Measurements from ENCODE around the gene ROBO1. TPM values are rescaled to one million over a fixed set of nuclear protein-coding genes. Genes with fewer than 3 reads are reported as not detected.

Gene ROBO1
- total and polyA plus RNA-seq, 2 donors (not counting 3 experiments of a cell fraction or from before 2014, with no cell fraction given): 5.9 to 14.2 TPM

DNA sequence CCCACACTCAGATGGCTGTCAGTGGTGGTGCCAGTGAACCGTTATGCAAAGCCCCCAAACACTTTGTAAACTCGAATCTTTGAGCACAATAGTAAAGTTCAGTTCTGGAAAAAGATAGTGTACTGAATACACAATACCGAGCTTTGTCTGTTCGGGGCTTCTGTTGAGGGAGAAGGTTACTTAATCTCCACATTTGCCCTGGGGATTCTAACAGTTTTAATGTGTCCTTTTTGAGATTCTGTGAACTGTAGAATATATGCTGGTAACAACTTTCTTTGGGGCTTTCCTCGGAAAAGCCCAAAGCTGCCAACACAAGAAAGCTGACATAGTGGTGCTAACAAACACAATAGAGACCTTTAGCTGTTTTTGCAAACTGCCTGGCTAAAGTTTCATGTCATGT is 686.5 kb downstream of the ROBO1 start:
- H3K27ac ChIP-seq (ENCODE audit: insufficient read depth, low read depth, low read length): no peak overlapping the region
- no TSS peak for BruUV-seq (replicated peaks)
- ChIA-PET CTCF (interaction anchor here (1.5 to 2.2 kb wide), 2 partner anchors 281 to 437 kb away, joined by 4 to 10 read pairs; no protein-coding TSS in a partner anchor), POLR2A (no interaction called here)
- H3K79me2 ChIP-seq (ENCODE audit: control insufficient read depth, insufficient read depth, low read length): no peaks in the 10 kb centered on the region
- DNase-seq (ENCODE audit: low read depth, low spot score) (no peak), FAIRE-seq (no peak)
- no peak overlapping the region for H3K4me2 ChIP-seq (ENCODE audit: insufficient read depth, low read length)
- H3K27me3 ChIP-seq (ENCODE audit: control insufficient read depth in 2 of 2, insufficient read depth in 2 of 2, low read length in 2 of 2): no peaks in the 10 kb centered on the region
- intact Hi-C loops (cut with micrococcal nuclease) (loop anchor here (5.0 kb wide), 1 partner anchor 341 kb away; no protein-coding TSS in a partner anchor), dilution Hi-C loops (cut with MboI; ENCODE audit: extremely low pct_ligation_motif_present, low sequenced_read_pairs) (no loop called here)
- TF ChIP-seq EZH2 (IDR thresholded peaks at IDR 0.05; ENCODE audit: borderline replicate concordance, low read depth, low read length, severe bottlenecking) (no peak), POLR2AphosphoS5 (IDR thresholded peaks at IDR 0.05; ENCODE audit: insufficient read depth, low read depth, low read length) (no peak), MYC (IDR thresholded peaks at IDR 0.05; ENCODE audit: low read depth, low read length) (no peak), GATA2 (IDR thresholded peaks at IDR 0.05; ENCODE audit: insufficient read depth, insufficient read length, low read depth, low read length) (no peak)
- TF ChIP-seq, protein P1, sequence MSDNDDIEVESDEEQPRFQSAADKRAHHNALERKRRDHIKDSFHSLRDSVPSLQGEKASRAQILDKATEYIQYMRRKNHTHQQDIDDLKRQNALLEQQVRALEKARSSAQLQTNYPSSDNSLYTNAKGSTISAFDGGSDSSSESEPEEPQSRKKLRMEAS (IDR thresholded peaks at IDR 0.05; ENCODE audit: insufficient read depth, insufficient read length): no peak
- no peaks in the 10 kb centered on the region for H3K36me3 ChIP-seq (ENCODE audit: control insufficient read depth in 2 of 2, extremely low read depth in 1 of 2, insufficient read depth in 2 of 2, low read length in 2 of 2)
- H3K9me3 ChIP-seq (replicated peaks; ENCODE audit: control insufficient read depth, insufficient read depth, low read length): no peaks in the 10 kb centered on the region
- H2AFZ ChIP-seq (ENCODE audit: low read depth, low read length): no peak overlapping the region
- no peaks in the 10 kb centered on the region for H4K20me1 ChIP-seq (replicated peaks; ENCODE audit: control insufficient read depth, extremely low read depth, insufficient read depth, low read length)
- no peaks in the 10 kb centered on the region for H3K4me1 ChIP-seq (ENCODE audit: control insufficient read depth, extremely low read depth, insufficient read depth, low read length)
- H3K9me1 ChIP-seq (replicated peaks; ENCODE audit: control insufficient read depth, extremely low read depth, insufficient read depth, low read length): no peaks in the 10 kb centered on the region
- H3K4me3 ChIP-seq (replicated peaks in 1 of 3; ENCODE audit: insufficient read depth in 1 of 3, low read depth in 1 of 3, low read length in 3 of 3): no peak overlapping the region
- H3K9ac ChIP-seq (replicated peaks; ENCODE audit: extremely low read depth, insufficient read depth, low read length): no peak overlapping the region

DNA sequence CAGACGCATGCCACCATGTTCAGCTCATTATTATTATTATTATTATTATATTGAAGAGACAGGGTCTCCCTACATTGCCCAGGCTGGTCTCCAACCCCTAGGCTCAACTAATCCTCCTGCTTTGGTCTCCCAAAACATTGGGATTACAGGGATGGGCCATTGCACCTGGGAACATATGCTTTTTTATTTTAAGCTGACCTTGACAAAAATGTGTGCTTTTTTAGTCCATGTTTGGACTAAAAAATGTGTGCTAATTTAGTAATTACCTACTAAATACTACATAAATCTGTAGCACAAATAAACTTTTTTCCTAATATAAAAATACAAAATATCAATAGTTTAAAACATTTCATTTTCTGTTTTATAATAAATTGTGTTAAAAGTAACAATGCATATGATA is 693.2 kb downstream of the ROBO1 start:
- H3K4me2 ChIP-seq (ENCODE audit: insufficient read depth, low read length): no peak overlapping the region
- TF ChIP-seq EZH2 (IDR thresholded peaks at IDR 0.05; ENCODE audit: borderline replicate concordance, low read depth, low read length, severe bottlenecking) (no peak), GATA2 (IDR thresholded peaks at IDR 0.05; ENCODE audit: insufficient read depth, insufficient read length, low read depth, low read length) (no peak), POLR2A (IDR thresholded peaks at IDR 0.05; ENCODE audit: low read depth, low read length) (no peak), JUN (IDR thresholded peaks at IDR 0.05; ENCODE audit: borderline replicate concordance, insufficient read depth, insufficient read length, low read depth) (no peak), MYC (IDR thresholded peaks at IDR 0.05; ENCODE audit: low read depth, low read length) (no peak), FOS (IDR thresholded peaks at IDR 0.05; ENCODE audit: borderline replicate concordance, insufficient read depth, low read length) (no peak), POLR2AphosphoS5 (IDR thresholded peaks at IDR 0.05; ENCODE audit: insufficient read depth, low read depth, low read length) (no peak)
- TF ChIP-seq, protein P2, sequence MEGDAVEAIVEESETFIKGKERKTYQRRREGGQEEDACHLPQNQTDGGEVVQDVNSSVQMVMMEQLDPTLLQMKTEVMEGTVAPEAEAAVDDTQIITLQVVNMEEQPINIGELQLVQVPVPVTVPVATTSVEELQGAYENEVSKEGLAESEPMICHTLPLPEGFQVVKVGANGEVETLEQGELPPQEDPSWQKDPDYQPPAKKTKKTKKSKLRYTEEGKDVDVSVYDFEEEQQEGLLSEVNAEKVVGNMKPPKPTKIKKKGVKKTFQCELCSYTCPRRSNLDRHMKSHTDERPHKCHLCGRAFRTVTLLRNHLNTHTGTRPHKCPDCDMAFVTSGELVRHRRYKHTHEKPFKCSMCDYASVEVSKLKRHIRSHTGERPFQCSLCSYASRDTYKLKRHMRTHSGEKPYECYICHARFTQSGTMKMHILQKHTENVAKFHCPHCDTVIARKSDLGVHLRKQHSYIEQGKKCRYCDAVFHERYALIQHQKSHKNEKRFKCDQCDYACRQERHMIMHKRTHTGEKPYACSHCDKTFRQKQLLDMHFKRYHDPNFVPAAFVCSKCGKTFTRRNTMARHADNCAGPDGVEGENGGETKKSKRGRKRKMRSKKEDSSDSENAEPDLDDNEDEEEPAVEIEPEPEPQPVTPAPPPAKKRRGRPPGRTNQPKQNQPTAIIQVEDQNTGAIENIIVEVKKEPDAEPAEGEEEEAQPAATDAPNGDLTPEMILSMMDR (IDR thresholded peaks at IDR 0.05; ENCODE audit: extremely low read depth in 1 of 2, insufficient read depth in 1 of 2, low read depth in 1 of 2, low read length in 2 of 2): no peak
- TF ChIP-seq, protein P1 (IDR thresholded peaks at IDR 0.05; ENCODE audit: insufficient read depth, insufficient read length): no peak
- FAIRE-seq: no peak
- H3K27ac ChIP-seq (ENCODE audit: insufficient read depth, low read depth, low read length): no peak overlapping the region
- H3K9ac ChIP-seq (replicated peaks; ENCODE audit: extremely low read depth, insufficient read depth, low read length): no peak overlapping the region
- H4K20me1 ChIP-seq (replicated peaks; ENCODE audit: control insufficient read depth, extremely low read depth, insufficient read depth, low read length): no peaks in the 10 kb centered on the region
- no peaks in the 10 kb centered on the region for H3K9me3 ChIP-seq (replicated peaks; ENCODE audit: control insufficient read depth, insufficient read depth, low read length)
- H3K36me3 ChIP-seq (ENCODE audit: control insufficient read depth in 2 of 2, extremely low read depth in 1 of 2, insufficient read depth in 2 of 2, low read length in 2 of 2): no peaks in the 10 kb centered on the region
- no peaks in the 10 kb centered on the region for H3K79me2 ChIP-seq (ENCODE audit: control insufficient read depth, insufficient read depth, low read length)
- H3K4me3 ChIP-seq (replicated peaks in 1 of 3; ENCODE audit: insufficient read depth in 1 of 3, low read depth in 1 of 3, low read length in 3 of 3): no peak overlapping the region
- BruUV-seq (replicated peaks): no TSS peak
- ChIA-PET POLR2A (no interaction called here), CTCF (interaction anchor here (2.2 kb wide), 1 partner anchor 12 kb away, joined by 19 read pairs; no protein-coding TSS in a partner anchor)
- H3K27me3 ChIP-seq (ENCODE audit: control insufficient read depth in 2 of 2, insufficient read depth in 2 of 2, low read length in 2 of 2): no peaks in the 10 kb centered on the region
- no peaks in the 10 kb centered on the region for H3K4me1 ChIP-seq (ENCODE audit: control insufficient read depth, extremely low read depth, insufficient read depth, low read length)
- dilution Hi-C loops (cut with MboI; ENCODE audit: extremely low pct_ligation_motif_present, low sequenced_read_pairs) (no loop called here), intact Hi-C loops (cut with micrococcal nuclease) (no loop called here)
- no peak for DNase-seq (ENCODE audit: low read depth, low spot score)
- H3K9me1 ChIP-seq (replicated peaks; ENCODE audit: control insufficient read depth, extremely low read depth, insufficient read depth, low read length): no peaks in the 10 kb centered on the region
- no peak overlapping the region for H2AFZ ChIP-seq (ENCODE audit: low read depth, low read length)

Data from endothelial cell of umbilical vein (primary cell).